ENCODE results near the gene INPP5A. TPM values are rescaled to one million over a fixed set of nuclear protein-coding genes. Genes with fewer than 3 reads are reported as not detected.

The INPP5A gene
- total RNA-seq, 4 donors from 2014 or later: 34.8 to 80.8 (median 52.8) TPM

GRCh38 chr10:132601567-132601966 lies 64.0 kb downstream of the INPP5A start:
- intact Hi-C loops (cut with DNase I; ENCODE audit: low total_unique reads): no loop called here
- Histone ChIP-seq H3K27ac (no peak overlapping the region), H3K4me1 (peaks cover 10 to 32% (median 17%) of the 10 kb centered on the region in 4 donors), H3K4me3 (no peak overlapping the region), H3K9me3 (no peaks in the 10 kb centered on the region), H3K27me3 (no peaks in the 10 kb centered on the region), H3K36me3 (no peaks in the 10 kb centered on the region)
- in situ Hi-C loops (cut with MboI; ENCODE audit: low pct_ligation_motif_present in 1 of 4, low pct_unique_long_range_greater_than_20kb in 1 of 4, low sequenced_read_pairs in 3 of 4): no loop called here
- WGBS, 2 donors (ENCODE audit: low coverage in 1 of 2): 57 to 81% methylated on average over 1 of the region's 1 CpG
- no peak for DNase-seq
- TF ChIP-seq POLR2A (IDR thresholded peaks at IDR 0.05) (no peak), EP300 (IDR thresholded peaks at IDR 0.05; ENCODE audit: low read depth) (no peak), CTCF (IDR thresholded peaks at IDR 0.05) (no peak), POLR2AphosphoS5 (IDR thresholded peaks at IDR 0.05) (no peak)

- Histone ChIP-seq H3K27me3 (no peaks in the 10 kb centered on the region), H3K9me3 (no peaks in the 10 kb centered on the region), H3K4me3 (no peak overlapping the region), H3K36me3 (no peaks in the 10 kb centered on the region), H3K4me1 (peaks cover 17 to 42% (median 21%) of the 10 kb centered on the region in 4 donors), H3K27ac (no peak overlapping the region)
- WGBS, 2 donors (ENCODE audit: low coverage in 1 of 2): 84 to 89% methylated on average over 6 of the region's 6 CpGs
- DNase-seq: no peak
- TF ChIP-seq POLR2AphosphoS5 (IDR thresholded peaks at IDR 0.05) (no peak), CTCF (IDR thresholded peaks at IDR 0.05) (no peak), POLR2A (IDR thresholded peaks at IDR 0.05) (no peak)
- in situ Hi-C loops (cut with MboI; ENCODE audit: low pct_ligation_motif_present in 1 of 4, low pct_unique_long_range_greater_than_20kb in 1 of 4, low sequenced_read_pairs in 3 of 4): no loop called here
- intact Hi-C loops (cut with DNase I; ENCODE audit: low total_unique reads): no loop called here
Observed at GRCh38 chr10:132602614-132603013, 65.0 kb downstream of the INPP5A start.

- in situ Hi-C loops (cut with MboI; ENCODE audit: low pct_ligation_motif_present in 1 of 4, low pct_unique_long_range_greater_than_20kb in 1 of 4, low sequenced_read_pairs in 3 of 4) (no loop called here), intact Hi-C loops (cut with DNase I; ENCODE audit: low total_unique reads) (no loop called here)
- H3K4me1 ChIP-seq: peaks cover 11 to 41% (median 22%) of the 10 kb centered on the region in 4 donors
Observed at GRCh38 chr10:132603851-132604533, 66.4 kb downstream of the INPP5A start.

GRCh38 chr10:132604686-132605085 lies 67.1 kb downstream of the INPP5A start:
- no peak for TF ChIP-seq EP300 (IDR thresholded peaks at IDR 0.05; ENCODE audit: low read depth)
- no peak for TF ChIP-seq POLR2AphosphoS5 (IDR thresholded peaks at IDR 0.05)
- no peak for TF ChIP-seq POLR2A (IDR thresholded peaks at IDR 0.05)
- TF ChIP-seq CTCF (IDR thresholded peaks at IDR 0.05): no peak
- peaks cover 11 to 41% (median 22%) of the 10 kb centered on the region in 4 donors for H3K4me1 ChIP-seq
- no peaks in the 10 kb centered on the region for H3K36me3 ChIP-seq
- DNase-seq: no peak
- H3K9me3 ChIP-seq: no peaks in the 10 kb centered on the region
- H3K27me3 ChIP-seq: no peaks in the 10 kb centered on the region
- no peak overlapping the region for H3K27ac ChIP-seq
- intact Hi-C loops (cut with DNase I; ENCODE audit: low total_unique reads) (no loop called here), in situ Hi-C loops (cut with MboI; ENCODE audit: low pct_ligation_motif_present in 1 of 4, low pct_unique_long_range_greater_than_20kb in 1 of 4, low sequenced_read_pairs in 3 of 4) (no loop called here)
- 87 to 89% methylated on average over 3 of the region's 3 CpGs for WGBS, 2 donors (ENCODE audit: low coverage in 1 of 2)
- H3K4me3 ChIP-seq: no peak overlapping the region

More at GRCh38 chr10:132603851-132604533, 66.4 kb downstream of the INPP5A start:
- no peak for TF ChIP-seq POLR2AphosphoS5 (IDR thresholded peaks at IDR 0.05)
- TF ChIP-seq POLR2A (IDR thresholded peaks at IDR 0.05): no peak
- TF ChIP-seq EP300 (IDR thresholded peaks at IDR 0.05; ENCODE audit: low read depth): no peak
- no peak for TF ChIP-seq CTCF (IDR thresholded peaks at IDR 0.05)
- Histone ChIP-seq H3K27ac (no peak overlapping the region), H3K9me3 (no peaks in the 10 kb centered on the region), H3K27me3 (no peaks in the 10 kb centered on the region), H3K4me3 (no peak overlapping the region), H3K36me3 (no peaks in the 10 kb centered on the region)
- 87 to 93% methylated on average over 16 to 30 of the region's 30 CpGs for WGBS, 2 donors (ENCODE audit: low coverage in 1 of 2)
- no peak for DNase-seq

Measured in transverse colon (tissue), 4 donors.